Smooth muscle cell (in vitro differentiated cells): ENCODE results near the gene EPS8L1. TPM values are rescaled to one million over a fixed set of nuclear protein-coding genes. Genes with fewer than 3 reads are reported as not detected.

Experiments
- DNase-seq: peaks from one replicate; lab custom pipeline; 2025; ENCODE audit not compliant: unreplicated experiment; lab: John Stamatoyannopoulos, UW
- H2AFZ ChIP-seq: fragments of 200-600 bp; sonication (generic); 2 replicates; pipeline ENCODE4 v1.6.0; 2016; ENCODE audit warnings: antibody characterized with exemption, low read depth, mild to moderate bottlenecking
- H3F3A ChIP-seq: fragments of 200-600 bp; sonication (generic); 2 replicates; pipeline ENCODE4 v1.6.0; 2017; ENCODE audit warnings: antibody characterized with exemption, low read depth
- H3K27ac ChIP-seq: fragments of 200-600 bp; sonication (generic); 2 replicates; pipeline ENCODE4 v1.5.1; 2016; ENCODE audit warnings: low read depth, mild to moderate bottlenecking
- H3K27me3 ChIP-seq: fragments of 200-600 bp; sonication (generic); 2 replicates; pipeline ENCODE4 v1.6.1; 2016; ENCODE audit warnings: low read depth, mild to moderate bottlenecking
- H3K36me3 ChIP-seq: fragments of 200-600 bp; sonication (generic); 2 replicates; pipeline ENCODE4 v1.5.1; 2016; ENCODE audit warnings: low read depth
- H3K4me1 ChIP-seq: fragments of 200-600 bp; sonication (generic); 2 replicates; pipeline ENCODE4 v1.5.1; 2016; ENCODE audit warnings: low read depth
- H3K4me2 ChIP-seq: fragments of 200-600 bp; sonication (generic); 2 replicates; pipeline ENCODE4 v1.6.0; 2016; ENCODE audit warnings: mild to moderate bottlenecking
- H3K4me3 ChIP-seq: fragments of 200-600 bp; sonication (generic); 2 replicates; pipeline ENCODE4 v1.5.1; 2016; ENCODE audit warnings: mild to moderate bottlenecking
- H3K79me2 ChIP-seq: fragments of 200-600 bp; sonication (generic); 2 replicates; pipeline ENCODE4 v1.6.0; 2016; ENCODE audit warnings: low read depth, mild to moderate bottlenecking
- H3K9ac ChIP-seq: fragments of 200-600 bp; sonication (generic); 2 replicates; pipeline ENCODE4 v1.6.0; 2016; ENCODE audit warnings: low read depth
- H3K9me3 ChIP-seq: fragments of 200-600 bp; sonication (generic); replicated peaks from 2 replicates; pipeline ENCODE4 v1.5.1; 2016; ENCODE audit warnings: low read depth
- H4K20me1 ChIP-seq: fragments of 200-600 bp; sonication (generic); 2 replicates; pipeline ENCODE4 v1.6.0; 2016; ENCODE audit warnings: low read depth
- CTCF ChIP-seq: fragments of 200-600 bp; sonication (generic); IDR thresholded peaks from 2 replicates; pipeline ENCODE4 v1.5.1; 2017; ENCODE audit warnings: borderline replicate concordance, mild to moderate bottlenecking, antibody characterized with exemption; ENCODE audit not compliant: insufficient read depth, poor library complexity, severe bottlenecking
- WGBS: methylation state at CpG from one replicate; pipeline ENCODE4 v1.1.7; 2016; ENCODE audit warnings: low lambda C conversion rate; 5-methylcytosine and 5-hydroxymethylcytosine counted together
- polyA plus RNA-seq: library from polyadenylated mRNA; unstranded; fragments of >200 nt; fragmentation: Nextera tagmentation; extraction: Ambion mirVana; gene quantifications from 2 replicates; pipeline ENCODE4 v1.2.1, GENCODE V29; 2016
- total RNA-seq: library from RNA; depleted of rRNA; stranded (reverse); fragments of >200 nt; gene quantifications from 2 replicates; pipeline ENCODE4 v1.2.3, GENCODE V29; 2014

The EPS8L1 gene
- total and polyA plus RNA-seq, 2 experiments from 2014 or later = 16.8 to 32.9 TPM

DNA sequence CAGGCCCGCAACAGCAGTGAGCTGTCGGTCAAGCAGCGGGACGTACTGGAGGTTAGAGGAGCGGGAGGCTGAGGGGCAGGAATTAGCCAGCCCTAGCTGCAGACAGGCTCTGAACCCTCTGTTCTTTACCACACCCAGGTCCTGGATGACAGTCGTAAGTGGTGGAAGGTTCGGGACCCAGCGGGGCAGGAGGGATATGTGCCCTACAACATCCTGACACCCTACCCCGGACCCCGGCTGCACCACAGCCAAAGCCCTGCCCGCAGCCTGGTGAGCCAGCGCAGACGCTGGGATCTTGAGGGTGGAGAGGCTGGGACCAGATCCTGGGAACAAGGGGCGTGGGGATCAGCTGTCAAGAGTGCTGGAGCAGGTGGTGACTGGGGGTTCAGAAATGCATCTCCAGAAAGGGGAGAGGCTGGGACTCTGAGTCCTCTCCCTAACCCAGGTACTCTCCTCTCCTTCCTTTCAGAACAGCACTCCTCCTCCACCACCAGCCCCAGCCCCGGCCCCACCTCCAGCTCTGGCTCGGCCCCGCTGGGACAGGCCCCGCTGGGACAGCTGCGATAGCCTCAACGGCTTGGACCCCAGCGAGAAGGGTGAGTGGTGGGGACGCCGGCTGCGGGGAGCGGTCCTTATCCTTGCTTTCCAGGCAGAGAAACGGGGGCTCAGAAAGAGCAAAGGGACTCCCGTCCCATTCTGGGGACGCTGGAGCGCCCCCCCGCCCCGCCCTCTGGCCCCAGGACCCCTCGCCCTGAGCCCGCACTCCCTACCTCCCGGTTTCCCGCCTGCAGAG, 10.4 kb downstream of the EPS8L1 start:
- Histone ChIP-seq H3K79me2 (no peaks in the 10 kb centered on the region), H3K27me3 (peaks cover 42% of the 10 kb centered on the region), H3F3A (peaks cover 6% of the 10 kb centered on the region), H4K20me1 (peaks cover 29% of the 10 kb centered on the region), H3K9me3 (no peaks in the 10 kb centered on the region), H3K9ac (no peak overlapping the region), H3K4me3 (peak overlapping the region; percentile 55), H3K4me1 (peaks cover 8% of the 10 kb centered on the region), H3K27ac (no peak overlapping the region), H3K36me3 (no peaks in the 10 kb centered on the region), H3K4me2 (peak overlapping the region; percentile 94), H2AFZ (no peak overlapping the region)
- TF ChIP-seq CTCF = no peak
- WGBS = 31% methylated on average over 33 of the region's 35 CpGs
- no peak for DNase-seq

- H2AFZ ChIP-seq = no peak overlapping the region
- WGBS = 3% methylated on average over 73 of the region's 74 CpGs
- peak; percentile 82 for DNase-seq
Measured at GRCh38 chr19:55086730-55087541, 11.3 kb downstream of the EPS8L1 start.

DNA sequence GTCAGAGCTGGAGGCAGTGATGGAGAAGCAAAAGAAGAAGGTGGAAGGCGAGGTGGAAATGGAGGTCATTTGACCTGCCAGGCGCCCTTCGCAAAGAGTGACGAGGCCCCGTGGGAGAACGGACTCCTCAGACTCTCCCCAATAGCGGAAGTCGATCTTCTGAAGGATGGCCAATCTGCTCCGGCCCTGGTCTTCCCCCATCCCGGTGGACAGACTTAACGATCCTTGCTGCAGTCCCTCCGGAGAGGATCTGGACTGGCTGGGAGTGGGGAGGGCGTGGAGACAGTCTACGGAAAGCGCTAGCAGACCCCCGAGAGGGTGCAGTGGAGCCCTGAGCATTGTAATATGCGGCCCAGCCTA, 11.9 kb downstream of the EPS8L1 start:
- no peak for TF ChIP-seq CTCF
- peak overlapping the region; percentile 94 for H3K4me2 ChIP-seq
- no peak overlapping the region for H2AFZ ChIP-seq
- 24% methylated on average over 17 of the region's 17 CpGs for WGBS
- no peaks in the 10 kb centered on the region for H3K79me2 ChIP-seq
- H3K9ac ChIP-seq = no peak overlapping the region
- peaks cover 29% of the 10 kb centered on the region for H4K20me1 ChIP-seq
- no peak overlapping the region for H3K27ac ChIP-seq
- H3K4me1 ChIP-seq = peaks cover 8% of the 10 kb centered on the region
- no peaks in the 10 kb centered on the region for H3K9me3 ChIP-seq
- peaks cover 6% of the 10 kb centered on the region for H3F3A ChIP-seq
- H3K36me3 ChIP-seq = no peaks in the 10 kb centered on the region
- H3K27me3 ChIP-seq = peaks cover 27% of the 10 kb centered on the region
- peak overlapping the region; percentile 55 for H3K4me3 ChIP-seq
- no peak for DNase-seq

More at GRCh38 chr19:55086730-55087541, 11.3 kb downstream of the EPS8L1 start:
- Histone ChIP-seq H4K20me1 (peaks cover 29% of the 10 kb centered on the region), H3K4me1 (peaks cover 8% of the 10 kb centered on the region), H3F3A (peaks cover 6% of the 10 kb centered on the region), H3K9ac (no peak overlapping the region), H3K27ac (no peak overlapping the region), H3K79me2 (no peaks in the 10 kb centered on the region), H3K27me3 (peaks cover 33% of the 10 kb centered on the region), H3K4me3 (peak overlapping the region; percentile 55), H3K36me3 (no peaks in the 10 kb centered on the region), H3K4me2 (peak overlapping the region; percentile 94), H3K9me3 (no peaks in the 10 kb centered on the region)
- TF ChIP-seq CTCF = no peak
